ENCODE data around the gene IGF1. TPM values are rescaled to one million over a fixed set of nuclear protein-coding genes. Genes with fewer than 3 reads are reported as not detected.

The IGF1 gene
- total and polyA plus RNA-seq, 9 of the 15 experiments (the other 6 are each of a cell fraction or from before 2014, with no cell fraction given), result 3.7 to 13.9 (median 4.5) TPM

DNA sequence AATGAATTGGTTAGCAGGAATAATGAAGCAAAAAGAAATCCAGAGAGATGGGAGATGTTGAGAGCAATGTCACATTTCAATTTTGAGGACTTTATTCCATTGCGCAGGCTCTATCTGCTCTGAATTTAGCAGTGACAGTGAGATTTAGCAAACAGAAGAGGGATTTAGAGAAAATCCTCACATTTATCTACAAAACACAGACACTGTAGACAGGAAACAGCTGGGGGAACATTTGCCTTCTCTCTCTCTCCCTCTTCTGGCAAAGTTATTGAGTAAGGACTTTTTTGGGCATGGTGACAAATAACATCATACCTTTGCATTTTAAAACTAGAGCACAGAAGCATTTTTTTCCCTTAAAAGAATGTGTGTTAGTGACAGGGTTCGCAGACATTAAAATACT lies at the start of gene IGF1 (continued):
- no peak for TF ChIP-seq GTF2E2 (tag; IDR thresholded peaks at IDR 0.05)
- TF ChIP-seq TRIM24 (IDR thresholded peaks at IDR 0.05), result peak; percentile 37 to 51; a peak in 1 of 4 replicates
- TF ChIP-seq ZMIZ1 (IDR thresholded peaks at IDR 0.05; ENCODE audit: low read depth in 2 of 2, low read length in 2 of 2), result peak in 1 of 2 experiments; percentile 60; a peak in 1 of 4 replicates
- TF ChIP-seq, protein P1, sequence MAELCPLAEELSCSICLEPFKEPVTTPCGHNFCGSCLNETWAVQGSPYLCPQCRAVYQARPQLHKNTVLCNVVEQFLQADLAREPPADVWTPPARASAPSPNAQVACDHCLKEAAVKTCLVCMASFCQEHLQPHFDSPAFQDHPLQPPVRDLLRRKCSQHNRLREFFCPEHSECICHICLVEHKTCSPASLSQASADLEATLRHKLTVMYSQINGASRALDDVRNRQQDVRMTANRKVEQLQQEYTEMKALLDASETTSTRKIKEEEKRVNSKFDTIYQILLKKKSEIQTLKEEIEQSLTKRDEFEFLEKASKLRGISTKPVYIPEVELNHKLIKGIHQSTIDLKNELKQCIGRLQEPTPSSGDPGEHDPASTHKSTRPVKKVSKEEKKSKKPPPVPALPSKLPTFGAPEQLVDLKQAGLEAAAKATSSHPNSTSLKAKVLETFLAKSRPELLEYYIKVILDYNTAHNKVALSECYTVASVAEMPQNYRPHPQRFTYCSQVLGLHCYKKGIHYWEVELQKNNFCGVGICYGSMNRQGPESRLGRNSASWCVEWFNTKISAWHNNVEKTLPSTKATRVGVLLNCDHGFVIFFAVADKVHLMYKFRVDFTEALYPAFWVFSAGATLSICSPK (IDR thresholded peaks at IDR 0.05; ENCODE audit: borderline replicate concordance), result no peak
- no peak for TF ChIP-seq HDAC6 (IDR thresholded peaks at IDR 0.05; ENCODE audit: low read depth, low read length)
- no peak for TF ChIP-seq LARP7 (IDR thresholded peaks at IDR 0.05)
- no peak for TF ChIP-seq TAF7 (tag; IDR thresholded peaks at IDR 0.05)
- no peak for TF ChIP-seq SMARCC2 (IDR thresholded peaks at IDR 0.05; ENCODE audit: low read depth)
- no peak for TF ChIP-seq FOS (IDR thresholded peaks at IDR 0.05; ENCODE audit: extremely low read depth, insufficient read length)
- no peak for TF ChIP-seq DNMT1 (IDR thresholded peaks at IDR 0.05)
- no peak for TF ChIP-seq TSC22D4 (tag; IDR thresholded peaks at IDR 0.05)
- no peak for TF ChIP-seq CHD4 (IDR thresholded peaks at IDR 0.05; ENCODE audit: insufficient read depth, insufficient replicate concordance, low read depth, low read length, poor library complexity, severe bottlenecking)
- no peak for TF ChIP-seq ELF4 (CRISPR knock-in tag; IDR thresholded peaks at IDR 0.05)
- TF ChIP-seq, protein P2, sequence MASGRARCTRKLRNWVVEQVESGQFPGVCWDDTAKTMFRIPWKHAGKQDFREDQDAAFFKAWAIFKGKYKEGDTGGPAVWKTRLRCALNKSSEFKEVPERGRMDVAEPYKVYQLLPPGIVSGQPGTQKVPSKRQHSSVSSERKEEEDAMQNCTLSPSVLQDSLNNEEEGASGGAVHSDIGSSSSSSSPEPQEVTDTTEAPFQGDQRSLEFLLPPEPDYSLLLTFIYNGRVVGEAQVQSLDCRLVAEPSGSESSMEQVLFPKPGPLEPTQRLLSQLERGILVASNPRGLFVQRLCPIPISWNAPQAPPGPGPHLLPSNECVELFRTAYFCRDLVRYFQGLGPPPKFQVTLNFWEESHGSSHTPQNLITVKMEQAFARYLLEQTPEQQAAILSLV (tag; IDR thresholded peaks at IDR 0.05), result no peak
- TF ChIP-seq ZFP1 (CRISPR knock-in tag; IDR thresholded peaks at IDR 0.05), result no peak
- TF ChIP-seq MCM2 (IDR thresholded peaks at IDR 0.05; ENCODE audit: low read depth), result no peak
- no peak for TF ChIP-seq CHD1 (IDR thresholded peaks at IDR 0.05; ENCODE audit: low read length)
- TF ChIP-seq NFYB (IDR thresholded peaks at IDR 0.05; ENCODE audit: extremely low read depth, insufficient read length), result no peak
- TF ChIP-seq, protein P3, sequence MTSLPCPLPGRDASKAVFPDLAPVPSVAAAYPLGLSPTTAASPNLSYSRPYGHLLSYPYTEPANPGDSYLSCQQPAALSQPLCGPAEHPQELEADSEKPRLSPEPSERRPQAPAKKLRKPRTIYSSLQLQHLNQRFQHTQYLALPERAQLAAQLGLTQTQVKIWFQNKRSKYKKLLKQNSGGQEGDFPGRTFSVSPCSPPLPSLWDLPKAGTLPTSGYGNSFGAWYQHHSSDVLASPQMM (CRISPR knock-in tag; IDR thresholded peaks at IDR 0.05), result no peak
- no peak for TF ChIP-seq SMAD2 (IDR thresholded peaks at IDR 0.05; ENCODE audit: low read depth, low read length)
- peak; percentile 50 for TF ChIP-seq SMAD4 (CRISPR knock-in tag; conservative IDR thresholded peaks at IDR 0.05)
- 0 out of 2 replicates have a peak, but pooled peaks have one; percentile 33 for TF ChIP-seq JUND (IDR thresholded peaks at IDR 0.05; ENCODE audit: borderline replicate concordance, low read depth, low read length)
- peak; percentile 28; the same call in 1 of the 3 replicates for TF ChIP-seq JUND (tag; IDR thresholded peaks at IDR 0.05; ENCODE audit: borderline replicate concordance, low read depth, low read length)
- no peak for TF ChIP-seq KLF10 (CRISPR knock-in tag; IDR thresholded peaks at IDR 0.05)
- no peak for TF ChIP-seq TAF15 (IDR thresholded peaks at IDR 0.05; ENCODE audit: low read depth, low read length)

All from K562 (cell line).